Activated effector memory CD4-positive, alpha-beta T cell treated with anti-CD3 and anti-CD28 coated beads, Interleukin-2, amount 50 U/mL, for 16 hours (primary cell): Measurements from ENCODE around the gene RNU1-1.
"Not testable (repeated sequence)": the region's sequence is repeated elsewhere in the genome, so short reads cannot be mapped to it uniquely, and the experiment has no call there.

Experiments used
- DNase-seq: peaks from one replicate; pipeline ENCODE4 v3.0.0-alpha.2; 2020

RNU1-1 gene

DNA sequence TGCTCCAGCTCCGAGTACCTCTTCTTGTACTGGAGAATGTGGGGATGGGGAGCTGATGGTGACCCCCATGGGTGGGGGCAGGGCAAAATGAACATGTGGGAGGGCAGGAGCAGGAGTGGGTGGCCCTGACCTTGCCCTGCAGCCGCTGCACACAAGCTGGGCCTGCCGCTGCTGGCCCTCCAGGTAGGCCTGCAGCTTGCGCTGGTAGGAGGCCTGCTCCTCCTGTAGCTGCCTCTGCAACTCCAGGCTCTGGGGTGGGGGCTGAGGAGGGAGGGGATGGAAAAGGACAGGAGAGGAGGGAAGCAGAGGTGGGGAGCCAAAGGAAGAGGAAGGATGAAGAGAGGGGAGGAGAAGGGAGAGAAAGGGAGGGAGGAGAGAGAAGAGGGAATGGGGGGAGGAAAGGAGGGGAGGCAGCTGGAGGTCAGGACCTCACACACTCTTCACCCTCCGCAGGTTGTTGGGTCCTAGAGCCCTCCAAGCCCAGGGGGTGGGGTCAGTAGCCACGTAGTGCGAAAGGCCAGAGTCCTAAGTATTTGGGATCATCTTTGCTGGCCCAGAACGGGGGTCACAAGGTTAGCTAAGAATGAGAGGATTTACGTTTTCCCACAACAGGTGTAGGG, 22.9 kb downstream of the RNU1-1 start:
- no peak for DNase-seq

DNA sequence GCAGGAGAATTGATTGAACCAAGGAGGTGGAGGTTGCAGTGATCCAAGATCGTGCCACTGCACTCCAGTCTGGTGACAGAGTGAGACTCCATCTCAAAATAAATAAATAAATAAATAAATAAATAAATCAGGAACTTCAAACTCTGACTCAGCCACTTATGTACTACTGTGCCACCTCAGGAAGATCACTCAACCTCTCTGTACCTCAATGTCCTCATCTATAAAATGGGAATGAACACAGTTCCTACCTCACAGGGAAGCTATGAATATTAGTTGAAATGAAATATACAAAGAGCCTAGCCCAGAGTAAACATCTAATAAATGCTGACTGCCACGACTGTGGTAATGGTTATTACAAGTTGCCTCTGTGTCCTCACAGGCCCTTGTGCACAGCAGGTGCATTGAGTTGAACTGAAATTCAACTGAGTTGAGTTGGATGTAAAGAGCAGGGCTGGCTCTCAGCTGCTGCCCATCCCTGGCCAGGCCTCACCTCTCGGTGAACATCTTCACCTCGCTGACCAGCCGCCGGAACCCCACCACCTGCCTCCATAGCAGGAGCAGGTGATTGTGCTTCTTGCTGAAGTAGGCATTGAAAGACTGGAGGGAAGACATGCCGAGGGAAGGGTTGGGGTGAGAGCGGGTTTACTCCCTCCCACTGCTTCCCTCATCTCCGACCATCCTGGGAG, 24.7 kb downstream of the RNU1-1 start:
- DNase-seq: not testable (repeated sequence)

DNA sequence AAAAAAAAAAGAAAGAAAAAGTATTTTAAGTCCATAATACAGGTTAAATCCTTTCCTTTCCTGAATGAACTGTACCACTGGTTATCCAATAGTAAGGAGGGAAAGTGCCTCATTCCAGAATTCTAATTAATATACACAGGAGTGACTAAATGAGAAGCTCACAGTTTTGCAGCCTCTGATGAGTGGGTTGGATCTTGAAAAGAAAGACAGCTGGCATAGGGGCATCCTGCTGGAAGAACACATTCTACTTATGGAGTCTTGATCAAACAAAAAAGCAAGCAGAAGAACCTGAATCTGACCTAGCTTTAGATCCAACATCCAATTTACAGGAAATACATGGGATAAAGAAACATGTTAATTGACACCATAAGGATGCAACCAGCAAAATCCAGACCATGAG, 27.1 kb downstream of the RNU1-1 start:
- not testable (repeated sequence) for DNase-seq

DNA sequence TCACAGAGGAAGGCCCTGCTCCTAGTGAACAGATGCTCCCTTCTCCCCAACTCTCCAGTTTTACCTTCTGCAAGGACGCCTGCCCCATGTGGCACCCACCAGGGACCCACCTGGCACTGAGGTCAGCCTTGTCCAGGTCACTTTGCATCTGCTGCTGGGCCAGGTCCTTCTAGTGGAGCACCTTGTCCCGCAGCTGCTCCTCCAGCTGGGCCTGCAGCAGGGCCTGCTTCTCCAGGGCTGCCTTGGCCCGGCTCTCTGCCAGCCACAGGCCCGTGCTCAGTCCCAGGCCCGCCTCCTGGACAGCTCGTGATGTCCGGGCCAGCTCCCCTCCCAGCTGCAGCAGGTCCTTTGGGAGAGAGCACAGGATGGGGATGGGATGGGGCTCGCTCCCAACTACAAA, 27.8 kb downstream of the RNU1-1 start:
- DNase-seq: peak; percentile 51

DNA sequence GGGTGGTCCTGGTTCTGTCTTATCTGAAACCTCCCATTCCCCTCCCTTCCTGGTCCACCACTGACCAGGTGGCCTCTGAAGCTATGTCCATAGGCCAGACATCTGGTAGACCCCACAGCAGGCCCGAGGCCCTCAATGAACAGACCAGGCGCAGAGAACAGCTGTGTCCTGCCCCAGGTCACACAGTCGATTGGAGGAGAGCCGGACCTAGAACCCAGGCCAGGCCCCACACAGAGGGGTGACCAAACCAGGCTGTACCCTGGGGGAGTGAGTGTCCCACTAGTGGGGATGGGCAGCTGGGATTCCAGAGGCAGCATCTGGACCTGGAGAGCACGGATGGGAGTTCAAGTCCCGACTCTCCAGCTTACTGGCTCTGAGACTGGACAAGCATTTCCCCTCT, 29.2 kb downstream of the RNU1-1 start:
- peak; percentile 56 for DNase-seq

DNA sequence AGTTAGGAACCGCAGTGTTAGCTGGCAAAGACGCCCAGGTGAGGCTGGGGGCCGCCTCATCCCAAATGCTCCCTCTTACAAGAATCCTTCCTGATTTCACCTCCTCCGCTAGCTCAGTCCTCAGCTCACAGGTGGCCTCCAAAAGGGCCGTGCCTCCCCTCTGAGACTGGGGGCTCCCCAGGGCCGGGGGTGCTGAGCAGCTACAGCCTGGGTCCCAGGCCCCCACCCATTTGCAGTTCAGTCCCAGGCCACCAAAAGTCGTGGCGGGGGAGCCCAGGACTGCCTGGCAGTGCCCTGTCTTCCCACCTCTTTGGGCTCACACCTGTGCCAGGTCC, 29.6 kb downstream of the RNU1-1 start:
- DNase-seq: peak; percentile 47

DNA sequence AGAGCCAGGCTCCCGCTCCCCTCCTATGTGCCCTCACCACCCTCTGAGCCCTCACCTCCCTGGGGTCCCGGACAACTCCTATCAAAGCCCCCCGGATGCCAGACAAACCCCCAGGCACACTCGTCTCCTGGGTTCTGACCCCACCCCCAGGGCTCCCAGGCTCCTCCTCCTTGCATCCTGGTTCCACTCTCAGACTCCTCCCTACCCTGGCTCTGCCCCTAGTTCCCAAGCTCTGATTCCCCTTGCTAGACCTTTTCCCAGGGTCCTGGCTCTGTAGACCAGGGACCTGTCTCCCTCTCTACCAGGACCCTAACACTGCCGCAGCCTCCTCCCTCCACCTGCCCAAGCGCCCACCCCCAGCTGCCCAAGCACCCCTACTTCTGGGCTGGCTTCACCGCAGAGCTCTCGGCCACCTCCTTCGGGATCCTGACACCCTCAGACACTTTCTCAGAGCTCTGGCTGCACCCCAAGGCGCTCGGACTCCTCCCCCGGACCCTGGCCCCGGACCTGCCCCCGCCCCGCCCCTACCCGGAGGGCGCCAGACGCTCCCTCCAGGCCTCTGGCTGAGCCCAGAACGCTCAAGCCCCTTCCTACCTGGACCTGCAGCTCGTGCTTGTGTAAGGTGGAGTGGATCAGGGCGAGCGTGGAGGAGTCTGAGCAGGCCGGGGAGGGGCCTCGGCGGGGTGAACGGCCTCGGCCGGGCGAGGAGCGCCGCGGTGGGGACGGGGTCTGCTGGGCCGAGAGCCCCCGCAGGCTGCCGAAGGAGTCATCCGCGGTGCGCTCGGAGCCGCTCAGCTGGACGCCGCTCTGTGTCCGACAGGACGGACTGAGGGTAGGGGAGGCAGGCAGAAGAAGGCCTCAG, 30.2 kb downstream of the RNU1-1 start:
- DNase-seq: peak; percentile 57

DNA sequence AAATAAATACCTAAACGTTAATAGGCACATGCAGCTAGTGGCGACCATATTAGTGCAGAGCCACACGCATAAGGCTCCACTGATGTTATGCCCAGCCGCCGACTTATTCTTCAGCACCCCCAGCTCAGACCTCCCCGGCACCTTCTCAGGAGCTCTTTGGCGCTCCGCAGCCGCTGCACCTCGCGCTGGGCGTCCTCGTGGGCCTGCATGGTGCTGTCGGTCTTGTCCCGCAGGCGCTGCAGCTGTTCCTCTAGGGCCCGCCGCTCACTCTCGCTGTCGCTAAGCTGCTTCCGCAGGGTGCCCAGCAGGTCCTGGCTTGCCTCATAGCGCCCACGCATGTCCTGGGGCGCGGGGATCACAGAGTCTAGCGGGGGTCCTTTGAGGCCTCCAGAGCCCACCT, 30.9 kb downstream of the RNU1-1 start:
- peak; percentile 57 for DNase-seq

DNA sequence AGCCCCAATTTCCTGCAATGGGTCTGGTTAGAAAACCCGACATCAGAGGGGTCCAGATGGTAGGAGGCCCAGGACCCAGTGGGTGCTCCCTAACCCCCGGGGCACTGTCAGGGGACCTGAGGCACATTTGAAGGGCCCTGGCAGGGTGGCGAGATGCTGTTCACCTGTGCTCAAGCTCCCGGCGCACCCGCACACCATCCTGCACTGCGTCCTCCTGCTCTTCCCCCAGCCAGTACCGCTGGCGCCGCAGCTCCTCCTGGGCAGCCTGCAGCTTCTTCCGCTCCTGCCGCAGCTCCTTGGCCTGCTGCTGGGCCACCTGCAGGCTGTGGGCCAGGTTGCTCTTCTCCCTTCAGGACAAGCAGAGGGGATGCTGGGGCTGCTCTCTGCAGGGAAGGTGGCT, 36.0 kb downstream of the RNU1-1 start:
- DNase-seq: peak; percentile 30

DNA sequence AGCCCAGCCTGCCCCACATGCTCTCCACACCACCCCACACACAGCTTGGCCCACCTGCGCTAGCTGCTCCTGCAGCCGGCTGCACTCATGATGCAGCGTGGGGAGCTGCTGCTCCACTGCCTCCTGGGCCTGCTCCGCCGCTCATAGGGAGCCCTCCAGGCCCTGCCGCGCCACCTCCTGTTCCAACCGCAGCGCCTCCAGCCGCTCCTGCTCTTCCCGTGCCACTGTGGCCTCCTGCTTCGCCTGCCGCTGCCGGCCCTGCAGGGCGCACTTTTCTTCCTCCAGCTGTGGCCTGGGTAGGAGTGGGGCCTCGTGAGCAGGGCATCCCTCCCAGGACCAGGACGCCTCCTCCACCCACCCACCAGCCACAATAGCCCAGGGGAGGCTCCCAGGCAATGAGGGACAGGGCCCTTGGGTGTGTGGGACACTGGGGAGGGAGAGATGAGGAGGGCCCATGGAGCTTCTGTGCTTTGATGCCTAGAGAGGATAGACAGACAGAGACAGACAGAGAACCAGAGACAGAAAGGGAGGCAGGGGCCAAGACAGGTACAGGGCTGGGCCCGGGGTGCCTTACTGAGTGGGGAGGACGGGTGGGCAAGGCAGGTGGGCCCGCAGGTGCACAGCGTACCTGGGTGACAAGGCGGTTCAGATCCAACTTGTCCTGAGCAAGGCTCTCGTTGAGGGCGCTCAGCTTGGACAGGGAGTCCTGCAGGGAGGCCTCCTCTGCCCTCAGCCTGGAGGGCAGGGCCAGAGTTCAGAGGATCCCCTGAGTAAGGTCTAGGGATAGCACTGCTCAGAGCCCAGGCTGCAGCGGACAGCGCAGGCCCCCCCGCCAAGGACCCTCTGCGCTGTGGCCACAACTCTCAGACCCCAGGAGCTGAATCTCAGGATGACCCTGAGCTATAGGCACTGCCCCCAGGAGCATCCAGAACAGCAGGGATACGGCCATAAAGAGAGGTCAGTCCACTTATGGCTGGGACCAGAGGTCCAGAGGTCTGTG, 38.0 kb downstream of the RNU1-1 start:
- DNase-seq: peak; percentile 48

DNA sequence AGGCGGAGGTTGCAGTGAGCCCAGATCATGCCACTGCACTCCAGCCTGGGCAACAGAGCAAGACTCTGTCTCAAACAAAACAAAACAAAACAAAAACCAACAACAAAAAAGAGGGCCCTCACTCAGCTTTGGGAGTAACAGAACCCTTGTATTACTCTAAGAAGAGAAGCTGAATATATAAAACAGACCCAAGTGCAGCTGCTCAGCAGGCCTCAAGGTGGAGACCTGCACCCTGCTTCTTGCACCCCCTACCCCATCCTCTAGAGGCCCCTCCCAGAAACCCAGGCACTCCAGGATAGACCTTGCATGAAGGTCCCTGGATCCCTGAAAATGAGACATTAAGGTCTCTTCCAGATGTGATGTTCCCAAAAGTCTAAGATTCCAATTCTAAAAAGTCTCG, 39.2 kb downstream of the RNU1-1 start:
- peak; percentile 44 for DNase-seq

DNA sequence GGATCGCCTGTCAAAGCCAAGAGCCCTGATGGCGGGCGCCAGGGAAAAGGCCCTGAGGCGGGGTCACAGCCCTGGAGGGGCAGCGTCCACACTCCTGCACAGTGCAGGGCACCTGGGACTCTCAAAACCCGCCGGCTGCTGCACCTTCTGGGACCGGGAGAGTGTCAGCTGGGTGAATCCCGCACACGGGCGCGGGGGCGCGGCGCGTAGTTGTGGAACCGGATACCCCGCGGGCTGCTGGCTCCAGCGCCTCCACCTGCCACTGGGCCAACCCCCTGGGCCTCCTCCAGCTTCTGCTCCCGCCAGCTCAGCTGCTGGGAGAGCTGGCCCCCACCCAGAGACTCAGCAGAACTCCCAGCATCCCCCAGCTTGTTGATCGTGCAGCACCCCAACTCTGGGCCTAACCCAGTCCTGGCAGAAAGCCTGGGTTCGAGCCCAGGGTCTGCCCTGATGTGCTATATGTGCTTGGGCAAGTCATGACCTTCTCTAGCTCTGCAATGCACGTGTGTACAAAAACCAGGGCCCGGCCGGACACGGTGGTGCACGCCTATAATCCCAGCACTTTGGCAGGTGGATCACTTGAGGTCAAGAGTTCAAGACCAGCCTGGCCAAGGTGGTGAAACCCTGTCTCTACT, 39.8 kb downstream of the RNU1-1 start:
- DNase-seq: peak; percentile 58

DNA sequence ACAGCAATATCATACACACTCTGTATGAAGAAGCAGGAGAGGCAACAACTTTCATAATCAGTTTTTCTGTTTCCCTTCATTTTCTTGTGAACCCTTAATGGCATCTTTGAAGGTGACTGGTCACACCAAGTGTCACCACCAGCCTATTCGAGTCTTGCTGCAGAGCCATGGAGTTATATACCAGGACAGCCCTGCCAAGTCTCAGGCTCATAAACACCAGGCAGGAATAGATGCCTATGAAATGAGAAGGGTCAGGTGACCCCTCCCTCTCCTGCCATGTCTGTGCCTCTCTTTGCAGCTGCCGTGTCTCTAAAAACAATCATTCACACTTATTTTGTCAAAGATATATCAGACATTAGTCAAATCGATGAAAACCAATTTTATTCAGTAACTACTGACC, 45.5 kb downstream of the RNU1-1 start:
- no peak for DNase-seq

DNA sequence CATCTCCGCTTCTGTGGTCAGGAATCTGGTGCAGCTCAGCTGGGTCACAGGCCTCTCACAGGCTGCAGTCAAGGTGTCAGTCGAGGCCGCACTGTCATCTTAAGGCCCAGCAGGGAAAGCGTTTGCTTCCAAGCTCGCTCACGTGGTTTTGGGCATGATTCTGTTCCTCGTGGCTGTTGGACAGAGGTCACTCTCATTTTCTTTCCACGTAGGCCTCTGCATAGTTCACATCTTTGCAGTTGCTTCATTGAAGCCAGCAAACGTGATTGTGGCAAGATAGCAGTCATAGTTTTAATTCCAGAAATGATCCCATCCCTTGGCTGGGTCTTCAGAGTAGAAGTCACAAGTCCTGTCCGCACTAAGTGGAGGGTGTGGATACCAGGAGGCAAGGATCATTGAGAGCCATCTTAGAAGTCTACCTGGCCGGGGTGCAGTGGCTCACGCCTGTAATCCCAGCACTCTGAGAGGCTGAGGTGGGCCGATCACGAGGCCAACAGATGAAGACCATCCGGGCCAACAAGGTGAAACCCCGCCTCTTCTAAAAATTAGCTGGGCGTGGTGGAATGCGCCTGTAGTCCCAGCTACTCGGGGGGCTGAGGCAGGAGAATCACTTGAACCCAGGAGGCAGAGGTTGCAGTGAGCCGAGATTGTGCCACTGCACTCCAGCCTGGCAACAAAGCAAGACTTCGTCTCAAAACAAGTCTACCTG, 49.0 kb downstream of the RNU1-1 start:
- no peak for DNase-seq
